ENCODE results near the gene CBX6. TPM values are rescaled to one million over a fixed set of nuclear protein-coding genes. Genes with fewer than 3 reads are reported as not detected.
A peak's percentile ranks its signal among the peaks of the same experiment; 100 is the strongest.

The CBX6 gene
- total and polyA plus RNA-seq, 9 of the 15 experiments (the other 6 are each of a cell fraction or from before 2014, with no cell fraction given) = 0.75 to 31.6 (median 8.0) TPM

GRCh38 chr22:38843201-38843656, 28.8 kb downstream of the CBX6 start (continued):
- TF ChIP-seq SREBF1 (IDR thresholded peaks at IDR 0.05; ENCODE audit: borderline replicate concordance, low read depth, low read length) = no peak
- peak; percentile 35; the same call in 1 of the 2 replicates for TF ChIP-seq RB1 (IDR thresholded peaks at IDR 0.05; ENCODE audit: low read depth)
- no peak for TF ChIP-seq MEIS2 (IDR thresholded peaks at IDR 0.05; ENCODE audit: partially characterized antibody)
- TF ChIP-seq ZNF644 (tag; IDR thresholded peaks at IDR 0.05; ENCODE audit: low read depth) = no peak
- TF ChIP-seq BRD4 (IDR thresholded peaks at IDR 0.05) = no peak
- TF ChIP-seq RAD51 (IDR thresholded peaks at IDR 0.05; ENCODE audit: borderline replicate concordance, low read depth) = no peak
- TF ChIP-seq ZNF274 (IDR thresholded peaks at IDR 0.05; ENCODE audit: borderline replicate concordance, low read depth, low read length) = no peak
- no peak for TF ChIP-seq DDX20 (tag; IDR thresholded peaks at IDR 0.05; ENCODE audit: low read depth)
- TF ChIP-seq SMARCC2 (IDR thresholded peaks at IDR 0.05; ENCODE audit: low read depth) = no peak
- TF ChIP-seq ELF4 (CRISPR knock-in tag; IDR thresholded peaks at IDR 0.05) = no peak
- no peak for TF ChIP-seq NR0B1 (IDR thresholded peaks at IDR 0.05; ENCODE audit: partially characterized antibody)
- TF ChIP-seq ATF1 (CRISPR knock-in tag; IDR thresholded peaks at IDR 0.05) = no peak
- 0 out of 2 replicates have a peak, but pooled peaks have one; percentile 2 for TF ChIP-seq ATF1 (tag; IDR thresholded peaks at IDR 0.05)
- no peak for TF ChIP-seq CBX5 (IDR thresholded peaks at IDR 0.05; ENCODE audit: borderline replicate concordance, low read depth)
- no peak for TF ChIP-seq ATF6 (CRISPR knock-in tag; IDR thresholded peaks at IDR 0.05)
- peak in 1 of 2 experiments; percentile 35; a peak in 1 of 4 replicates for TF ChIP-seq RAD21 (CRISPR knock-in tag; conservative IDR thresholded peaks at IDR 0.05 in 1 of 2, IDR thresholded peaks at IDR 0.05 in 1 of 2)
- TF ChIP-seq SUPT5H (IDR thresholded peaks at IDR 0.05) = no peak
- TF ChIP-seq CCNT2 (IDR thresholded peaks at IDR 0.05; ENCODE audit: borderline replicate concordance, extremely low read depth, insufficient read length, low read depth, low read length) = no peak
- TF ChIP-seq NR2C2 (CRISPR knock-in tag; IDR thresholded peaks at IDR 0.05) = no peak
- TF ChIP-seq NR2C2 (tag; IDR thresholded peaks at IDR 0.05) = no peak
- TF ChIP-seq ARNT (IDR thresholded peaks at IDR 0.05) = no peak
- TF ChIP-seq CREM (IDR thresholded peaks at IDR 0.05; ENCODE audit: low read depth) = no peak
- no peak for TF ChIP-seq ZNF277 (CRISPR knock-in tag; IDR thresholded peaks at IDR 0.05; ENCODE audit: borderline replicate concordance)
- TF ChIP-seq RBM25 (IDR thresholded peaks at IDR 0.05; ENCODE audit: low read depth, low read length, severe bottlenecking) = peak; percentile 28
- TF ChIP-seq OTX1 (CRISPR knock-in tag; IDR thresholded peaks at IDR 0.05) = no peak
- TF ChIP-seq PTRF (tag; IDR thresholded peaks at IDR 0.05) = no peak
- no peak for TF ChIP-seq NR4A1 (CRISPR knock-in tag; IDR thresholded peaks at IDR 0.05)
- TF ChIP-seq NR4A1 (tag; IDR thresholded peaks at IDR 0.05) = no peak

Data from K562 (cell line).